Measurements from ENCODE around the gene CECR2.

The CECR2 gene

DNA sequence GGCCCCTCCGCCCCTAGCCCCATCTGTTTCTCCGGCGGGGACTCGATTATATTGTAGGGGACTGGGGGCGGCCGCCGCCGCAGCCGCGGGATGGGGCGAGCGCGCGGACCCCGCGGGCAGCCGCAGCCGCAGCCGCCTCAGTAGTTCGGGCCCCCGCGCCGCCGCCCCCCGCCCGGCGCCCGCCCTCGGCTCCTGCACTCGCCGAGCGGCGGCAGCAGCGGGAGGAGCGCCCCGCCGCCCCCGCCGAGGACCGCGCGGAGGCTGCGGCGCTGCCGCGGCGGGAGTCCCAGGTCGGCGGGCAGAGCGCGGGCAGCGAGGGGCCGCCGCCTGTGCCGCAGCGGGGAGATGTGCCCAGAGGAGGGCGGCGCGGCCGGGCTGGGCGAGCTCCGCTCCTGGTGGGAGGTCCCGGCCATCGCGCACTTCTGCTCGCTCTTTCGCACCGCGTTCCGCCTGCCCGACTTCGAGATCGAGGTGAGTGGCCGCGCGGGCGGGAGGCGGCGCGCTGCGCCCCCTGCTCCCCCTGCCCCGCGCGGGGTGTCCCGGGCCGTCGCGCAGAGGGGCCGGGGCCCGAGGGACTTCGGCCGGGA lies at the start of gene CECR2:
Gene CECR2 (plus strand): TSS at position 22 of the 587 bp plus-strand sequence. CDS start 324 bp downstream, at position 346.
- FAIRE-seq (no peak), DNase-seq (ENCODE audit: insufficient read length, low spot score) (peak; percentile 52)

DNA sequence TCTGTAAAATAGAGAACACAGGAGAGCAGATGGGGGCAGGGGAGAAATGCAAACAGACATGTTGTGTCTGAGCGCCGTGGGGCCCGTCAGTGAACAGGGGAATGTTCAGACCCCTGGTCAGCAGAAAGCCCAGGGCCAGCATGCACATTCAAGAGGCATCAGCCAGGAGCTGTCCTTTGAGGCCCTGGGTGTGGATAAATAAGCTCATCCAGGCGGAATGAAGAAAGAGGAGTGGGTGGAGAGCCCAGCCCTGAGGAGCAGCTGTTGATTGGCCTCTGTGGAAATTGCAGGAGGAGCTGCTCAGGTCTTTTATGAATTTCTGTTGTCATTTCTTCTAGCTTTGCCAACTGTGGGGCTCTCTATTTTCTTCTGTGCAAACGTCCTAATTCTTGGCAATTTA lies 49.7 kb upstream of the CECR2 start:
- no peak for FAIRE-seq
- no peak for DNase-seq (ENCODE audit: insufficient read length, low spot score)

GRCh38 chr22:17322511-17322910 lies 46.7 kb upstream of the CECR2 start:
- DNase-seq (ENCODE audit: insufficient read length, low spot score) (no peak), FAIRE-seq (no peak)

GRCh38 chr22:17331690-17332089 lies 37.6 kb upstream of the CECR2 start:
- DNase-seq (ENCODE audit: insufficient read length, low spot score): no peak

GRCh38 chr22:17332109-17332800 lies 37.0 kb upstream of the CECR2 start:
- DNase-seq (ENCODE audit: insufficient read length, low spot score) (no peak), FAIRE-seq (no peak)

More at GRCh38 chr22:17331690-17332089, 37.6 kb upstream of the CECR2 start:
- no peak for FAIRE-seq

GRCh38 chr22:17334059-17334458 lies 35.2 kb upstream of the CECR2 start:
- FAIRE-seq (no peak), DNase-seq (ENCODE audit: insufficient read length, low spot score) (no peak)

- FAIRE-seq: no peak
- no peak for DNase-seq (ENCODE audit: insufficient read length, low spot score)
Observed at GRCh38 chr22:17334983-17335382, 34.3 kb upstream of the CECR2 start.

DNA sequence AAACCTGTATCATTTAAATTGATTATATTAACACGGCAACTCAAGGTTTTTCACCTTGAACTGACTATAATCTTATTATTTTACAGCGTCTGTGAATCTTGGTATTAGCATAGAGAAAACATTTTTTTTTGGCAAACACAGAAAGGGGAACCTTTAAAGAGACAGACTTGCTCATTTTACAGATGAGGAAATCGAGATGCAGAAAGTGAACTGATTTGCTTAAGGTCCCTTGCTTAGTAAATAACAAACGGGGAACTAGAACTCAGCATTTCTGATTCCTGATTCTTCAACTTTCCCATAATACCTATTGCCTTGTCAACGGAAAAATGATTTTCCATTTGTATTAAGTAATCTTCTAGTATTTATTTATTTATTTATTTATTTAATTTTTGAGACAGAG lies 33.2 kb upstream of the CECR2 start:
- no peak for DNase-seq (ENCODE audit: insufficient read length, low spot score)
- no peak for FAIRE-seq

- DNase-seq (ENCODE audit: insufficient read length, low spot score) (no peak), FAIRE-seq (no peak)
Observed at GRCh38 chr22:17337639-17338038, 31.6 kb upstream of the CECR2 start.

GRCh38 chr22:17339095-17339693 lies 30.1 kb upstream of the CECR2 start:
- DNase-seq (ENCODE audit: insufficient read length, low spot score) (no peak), FAIRE-seq (no peak)

DNA sequence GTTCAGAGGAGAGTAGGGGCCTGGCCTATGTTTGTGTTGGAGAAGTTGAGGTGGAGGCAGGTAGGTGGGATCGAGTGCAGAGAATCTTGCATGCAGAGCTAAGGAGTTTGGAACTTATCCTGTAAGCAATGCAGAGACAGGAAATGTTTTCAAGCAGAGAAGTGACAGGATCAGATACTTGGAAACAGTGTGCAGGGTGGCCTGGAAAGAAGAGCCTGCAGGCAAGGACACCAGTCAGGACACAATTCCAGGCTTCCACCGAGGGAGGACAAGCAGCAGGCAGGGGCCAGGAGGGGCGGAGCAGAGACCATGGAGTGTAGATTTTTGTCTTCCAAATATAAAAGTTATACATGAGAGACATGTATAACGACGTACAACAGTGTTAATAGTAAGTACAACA lies 26.9 kb upstream of the CECR2 start:
- DNase-seq (ENCODE audit: insufficient read length, low spot score): no peak
- FAIRE-seq: no peak

GRCh38 chr22:17343766-17344165 lies 25.5 kb upstream of the CECR2 start:
- no peak for FAIRE-seq

DNA sequence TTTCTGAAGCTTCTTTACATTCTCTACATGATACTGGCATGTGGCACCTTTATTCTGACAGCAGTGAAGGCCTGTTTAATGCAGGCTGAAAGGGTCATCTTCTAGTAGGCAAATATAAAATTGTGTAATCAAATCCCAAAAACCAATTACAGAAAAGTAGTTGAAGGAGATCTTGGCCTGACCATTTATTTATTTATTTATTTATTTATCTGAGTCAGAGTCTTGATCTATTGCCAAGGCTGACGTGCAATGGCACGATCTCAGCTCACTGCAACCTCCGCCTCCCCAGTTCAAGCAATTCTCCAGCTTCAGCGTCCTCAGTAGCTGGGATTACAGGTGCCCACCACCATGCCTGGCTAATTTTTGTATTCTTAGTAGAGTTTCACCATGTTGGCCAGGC lies 22.7 kb upstream of the CECR2 start:
- FAIRE-seq (no peak), DNase-seq (ENCODE audit: insufficient read length, low spot score) (no peak)

More at GRCh38 chr22:17343766-17344165, 25.5 kb upstream of the CECR2 start:
- DNase-seq (ENCODE audit: insufficient read length, low spot score): no peak

DNA sequence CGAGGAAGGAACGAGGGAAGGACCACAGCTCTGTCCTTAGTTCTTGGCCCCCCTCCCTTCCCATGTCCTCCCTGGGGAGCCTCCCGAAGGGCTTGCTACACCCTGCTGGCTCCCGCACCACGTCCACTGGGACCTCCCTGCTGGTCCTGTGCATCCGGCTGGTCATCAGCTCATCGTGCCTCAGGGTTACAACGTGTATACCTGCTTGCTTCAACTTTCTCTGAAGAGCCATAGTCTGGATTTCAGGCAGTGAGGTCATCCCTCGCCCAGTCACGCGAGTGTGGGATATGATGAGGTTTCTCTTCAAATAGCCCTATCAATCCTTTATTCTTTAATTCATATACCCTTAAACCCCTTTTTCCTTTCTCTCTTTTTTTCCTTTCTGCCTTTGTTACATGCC lies 21.5 kb upstream of the CECR2 start:
- FAIRE-seq: no peak

DNA sequence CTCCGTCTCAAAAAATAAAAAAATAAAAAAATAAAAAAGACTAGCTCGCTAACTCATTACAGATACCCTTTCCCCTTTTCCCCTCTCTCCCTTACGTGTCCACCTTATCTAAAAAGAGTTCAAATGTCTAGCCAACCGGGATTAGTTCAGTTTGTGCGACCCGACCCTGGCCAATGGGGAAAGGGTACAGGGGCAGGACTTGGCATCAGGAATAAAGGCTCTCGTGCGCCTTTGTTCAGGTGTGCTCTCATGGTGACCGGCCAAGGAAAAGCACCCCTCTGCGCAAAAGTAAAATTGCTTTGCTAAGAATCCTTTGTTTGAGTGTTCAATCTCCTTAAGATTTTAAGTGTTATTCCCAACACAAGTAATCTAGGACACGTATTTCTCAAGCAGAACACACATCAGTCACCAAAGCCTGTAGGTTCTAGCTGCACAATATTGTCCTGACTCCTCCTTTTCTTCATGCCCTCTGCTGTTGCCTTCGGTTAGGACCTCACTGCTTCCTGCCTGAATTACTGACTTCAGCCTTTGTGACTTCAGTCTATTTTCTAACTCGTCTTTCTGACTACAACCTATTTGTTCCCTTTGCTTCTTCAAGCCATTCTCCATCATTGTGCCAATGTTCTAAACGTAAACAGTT lies 20.7 kb upstream of the CECR2 start:
- FAIRE-seq (no peak), DNase-seq (ENCODE audit: insufficient read length, low spot score) (no peak)

More for the DNA sequence above, 21.5 kb upstream of the CECR2 start:
- no peak for DNase-seq (ENCODE audit: insufficient read length, low spot score)

DNA sequence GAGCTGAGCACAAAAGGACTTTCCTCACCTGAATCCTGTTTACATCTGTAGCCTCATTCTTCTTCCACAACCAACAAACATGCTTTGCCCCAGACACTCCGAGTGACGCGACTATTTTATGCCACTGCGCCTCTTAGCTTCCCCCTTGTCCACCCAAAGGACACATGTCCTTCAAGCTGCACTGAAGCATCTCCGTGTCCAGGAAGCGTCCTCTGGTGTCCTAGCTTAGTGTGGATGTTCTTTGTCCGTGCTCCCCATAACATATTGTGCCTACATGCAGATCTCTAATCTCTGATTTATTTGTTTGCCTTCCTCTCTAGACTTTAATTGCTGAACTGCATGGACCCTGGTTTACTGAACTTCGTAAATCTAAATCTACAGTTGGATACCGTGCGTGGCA lies 20.1 kb upstream of the CECR2 start:
- no peak for FAIRE-seq
- DNase-seq (ENCODE audit: insufficient read length, low spot score): no peak

GRCh38 chr22:17350292-17350691 lies 19.0 kb upstream of the CECR2 start:
- DNase-seq (ENCODE audit: insufficient read length, low spot score) (no peak), FAIRE-seq (no peak)

- DNase-seq (ENCODE audit: insufficient read length, low spot score) (no peak), FAIRE-seq (no peak)
Observed at GRCh38 chr22:17352798-17353197, 16.5 kb upstream of the CECR2 start.

DNA sequence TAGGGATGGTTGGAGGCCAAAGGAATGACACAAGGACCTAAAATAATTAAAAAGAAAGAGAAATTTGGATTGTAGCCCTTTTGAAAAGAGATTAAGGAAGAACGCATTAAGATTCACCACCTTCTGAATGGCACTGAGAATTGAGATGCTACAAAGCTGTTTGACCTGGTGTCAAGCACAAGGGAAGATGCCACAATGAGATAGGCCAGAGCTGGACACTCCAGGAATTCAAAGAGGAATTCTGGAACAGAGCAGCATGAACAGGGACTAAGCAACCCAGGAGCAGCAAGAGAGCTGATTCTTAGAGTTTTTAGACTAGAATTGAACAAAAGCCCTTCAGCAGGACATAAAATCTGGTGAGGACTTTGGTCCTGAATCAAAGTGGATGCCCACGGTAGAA lies 11.6 kb upstream of the CECR2 start:
- DNase-seq (ENCODE audit: insufficient read length, low spot score) (no peak), FAIRE-seq (no peak)

DNA sequence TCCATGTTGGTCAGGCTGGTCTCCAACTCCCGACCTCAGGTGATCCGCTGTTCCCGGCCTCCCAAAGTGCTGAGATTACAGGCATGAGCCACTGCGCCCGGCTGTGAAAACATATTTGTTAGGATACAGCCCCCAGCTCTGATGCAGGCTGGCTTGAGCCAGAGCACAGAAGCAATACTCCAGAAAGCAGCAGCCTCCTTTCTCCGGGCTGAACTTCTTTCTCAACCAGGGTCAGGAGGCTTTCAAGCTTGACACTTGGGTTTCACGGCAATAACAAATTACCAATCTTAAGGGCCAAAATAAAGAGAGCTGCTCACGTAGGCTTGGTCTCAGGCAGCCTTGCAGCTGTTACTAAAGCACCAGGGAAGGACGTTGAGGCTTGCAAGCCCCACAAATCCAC lies 10.8 kb upstream of the CECR2 start:
- FAIRE-seq (no peak), DNase-seq (ENCODE audit: insufficient read length, low spot score) (no peak)

DNA sequence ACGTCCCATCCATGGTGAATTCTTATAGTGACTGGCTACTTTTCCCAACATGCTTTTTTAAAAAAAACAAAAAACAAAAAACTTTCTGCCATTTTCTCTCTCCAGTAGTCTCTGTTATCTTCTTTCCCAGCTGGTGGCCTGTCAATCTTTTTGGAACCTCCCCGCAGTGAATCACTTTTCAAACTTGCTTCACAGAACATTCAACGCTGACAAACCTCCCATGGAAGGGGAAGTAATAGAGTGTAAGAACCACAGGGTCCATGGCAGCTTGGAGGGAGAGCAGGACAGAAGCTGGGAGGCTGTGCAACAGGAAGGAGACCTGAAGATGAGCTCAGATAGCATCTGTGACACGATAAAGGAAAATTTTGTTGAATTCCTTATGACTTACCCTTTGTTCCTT lies 9.8 kb upstream of the CECR2 start:
- DNase-seq (ENCODE audit: insufficient read length, low spot score) (no peak), FAIRE-seq (no peak)

DNA sequence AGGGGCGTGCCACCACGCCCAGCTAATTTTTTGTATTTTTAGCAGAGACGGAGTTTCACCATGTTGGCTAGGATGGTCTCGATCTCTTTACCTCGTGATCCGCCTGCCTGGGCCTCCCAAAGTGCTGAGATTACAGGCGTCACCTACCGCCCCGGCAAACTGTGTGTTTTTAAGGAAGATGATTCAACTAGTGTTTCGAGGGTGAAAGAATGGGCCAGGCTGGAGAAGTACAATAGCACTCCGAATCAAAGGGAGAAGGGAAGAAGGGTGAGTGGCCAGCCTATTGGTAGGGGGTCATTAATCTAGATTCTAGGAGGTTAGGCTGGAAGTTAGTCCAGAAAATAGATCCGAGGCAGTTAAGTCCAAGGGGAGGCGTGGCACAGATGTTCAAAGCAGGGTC lies 2.9 kb upstream of the CECR2 start:
- no peak for FAIRE-seq
- DNase-seq (ENCODE audit: insufficient read length, low spot score): no peak

Data from GM19239 (cell line).